SK-N-SH treated with all-trans-retinoic acid at 6 μM for 48 hours (cell line): ENCODE results near the gene PTPRN2.
"Not testable (repeated sequence)": the region's sequence is repeated elsewhere in the genome, so short reads cannot be mapped to it uniquely, and the experiment has no call there.

Source experiments
- ATAC-seq: fragments of 200-7000 bp; cut with Tn5 transposase; 3 replicates; pipeline ENCODE4 v1.9.1; 2020; ENCODE audit warnings: mild to moderate bottlenecking, moderate library complexity
- ARNTL ChIP-seq: fragments of 450-650 bp; formaldehyde crosslinking; IDR thresholded peaks from 2 replicates; pipeline ENCODE4 v1.5.0; 2020; ENCODE audit warnings: low read depth, mild to moderate bottlenecking, moderate library complexity, borderline replicate concordance
- BACH2 ChIP-seq: fragments of 250-450 bp; sonication (Bioruptor Pico); IDR thresholded peaks from 2 replicates; pipeline ENCODE4 v1.9.0; 2021; ENCODE audit warnings: mild to moderate bottlenecking, borderline replicate concordance
- CSDC2 ChIP-seq: fragments of 250-450 bp; sonication (Bioruptor Pico); IDR thresholded peaks from 2 replicates; pipeline ENCODE4 v1.5.0; 2020; ENCODE audit warnings: mild to moderate bottlenecking, moderate library complexity
- GLIS3 ChIP-seq: fragments of 250-450 bp; sonication (Bioruptor Pico); IDR thresholded peaks from 2 replicates; pipeline ENCODE4 v1.5.0; 2020; ENCODE audit warnings: mild to moderate bottlenecking, moderate library complexity
- ISL1 ChIP-seq: fragments of 250-450 bp; sonication (Bioruptor Pico); IDR thresholded peaks from 2 replicates; pipeline ENCODE4 v2.1.2; 2022; ENCODE audit warnings: mild to moderate bottlenecking, moderate library complexity
- OSR1 ChIP-seq: fragments of 250-450 bp; sonication (Bioruptor Pico); IDR thresholded peaks from 2 replicates; pipeline ENCODE4 v1.8.0; 2022; ENCODE audit warnings: moderate library complexity, mild to moderate bottlenecking, inconsistent platforms
- PPARA ChIP-seq: fragments of 250-450 bp; sonication (Bioruptor Pico); IDR thresholded peaks from 2 replicates; pipeline ENCODE4 v1.5.0; 2020; ENCODE audit warnings: mild to moderate bottlenecking, borderline replicate concordance
- RARB ChIP-seq: fragments of 250-450 bp; sonication (Bioruptor Pico); IDR thresholded peaks from 2 replicates; pipeline ENCODE4 v1.8.0; 2021; ENCODE audit warnings: mild to moderate bottlenecking, moderate library complexity
- TOX ChIP-seq: fragments of 250-450 bp; sonication (Bioruptor Pico); IDR thresholded peaks from 2 replicates; pipeline ENCODE4 v1.8.0; 2021; ENCODE audit warnings: mild to moderate bottlenecking, moderate library complexity, borderline replicate concordance
- ZC3H10 ChIP-seq: fragments of 250-450 bp; sonication (Bioruptor Pico); IDR thresholded peaks from 2 replicates; pipeline ENCODE4 v1.5.1; 2021; ENCODE audit warnings: mild to moderate bottlenecking, moderate library complexity
- ZFP3 ChIP-seq: fragments of 250-450 bp; sonication (Bioruptor Pico); IDR thresholded peaks from 2 replicates; pipeline ENCODE4 v1.5.0; 2020; ENCODE audit warnings: mild to moderate bottlenecking, moderate library complexity
- ZNF565 ChIP-seq: fragments of 450-650 bp; formaldehyde crosslinking; conservative IDR thresholded peaks from 2 replicates; pipeline ENCODE4 v1.5.0; 2020; ENCODE audit warnings: low read depth, mild to moderate bottlenecking, moderate library complexity
- ZNF70 ChIP-seq: fragments of 450-650 bp; formaldehyde crosslinking; IDR thresholded peaks from 2 replicates; pipeline ENCODE4 v1.5.0; 2020; ENCODE audit warnings: mild to moderate bottlenecking, moderate library complexity
- ZNF8 ChIP-seq: fragments of 450-650 bp; formaldehyde crosslinking; IDR thresholded peaks from 2 replicates; pipeline ENCODE4 v1.5.0; 2020; ENCODE audit warnings: mild to moderate bottlenecking, moderate library complexity
- TF ChIP-seq, protein P1 (sequence below): fragments of 250-450 bp; sonication (Bioruptor Pico); IDR thresholded peaks from 2 replicates; pipeline ENCODE4 v1.5.1; 2021; ENCODE audit warnings: mild to moderate bottlenecking, moderate library complexity
- TF ChIP-seq, protein P2 (sequence below): fragments of 250-450 bp; sonication (Bioruptor Pico); IDR thresholded peaks from 2 replicates; pipeline ENCODE4 v1.5.1; 2020; ENCODE audit warnings: low read depth, mild to moderate bottlenecking, moderate library complexity
- TF ChIP-seq, protein P3 (sequence below): fragments of 250-450 bp; sonication (Bioruptor Pico); IDR thresholded peaks from 2 replicates; pipeline ENCODE4 v1.8.0; 2021; ENCODE audit warnings: low read depth, mild to moderate bottlenecking, moderate library complexity, borderline replicate concordance
- TF ChIP-seq, protein P4 (sequence below): fragments of 250-450 bp; sonication (Bioruptor Pico); IDR thresholded peaks from 2 replicates; pipeline ENCODE4 v1.8.0; 2020; ENCODE audit warnings: mild to moderate bottlenecking, moderate library complexity, borderline replicate concordance
- TF ChIP-seq, protein P5 (sequence below): fragments of 250-450 bp; sonication (Bioruptor Pico); IDR thresholded peaks from 2 replicates; pipeline ENCODE4 v1.5.0; 2020; ENCODE audit warnings: mild to moderate bottlenecking, moderate library complexity

The PTPRN2 gene

DNA sequence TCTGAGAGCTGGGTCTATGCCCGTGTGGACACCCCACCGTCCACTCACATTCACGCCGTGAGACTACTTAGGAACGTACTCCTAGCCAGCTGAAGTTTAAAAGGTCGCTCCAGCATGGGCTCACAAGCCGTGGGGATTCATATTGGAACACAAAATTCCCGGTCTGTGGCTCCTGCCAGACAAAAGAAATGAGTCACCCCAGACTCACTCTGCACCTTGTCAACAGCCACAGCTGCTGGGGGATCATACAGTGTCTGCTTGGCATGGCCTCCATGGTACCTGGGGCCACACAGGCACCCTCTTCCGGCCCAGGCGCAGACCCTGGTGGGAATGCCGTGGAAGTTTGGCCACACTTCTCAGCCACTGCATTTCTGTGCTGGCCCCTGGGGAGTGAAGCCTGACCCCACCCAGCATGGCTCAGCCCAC lies 1022.4 kb downstream of the PTPRN2 start:
- no peak for ATAC-seq
- TF ChIP-seq ZNF565: no peak
- TF ChIP-seq RARB (CRISPR knock-in tag): no peak
- no peak for TF ChIP-seq ZC3H10
- TF ChIP-seq ZNF8 (CRISPR knock-in tag): no peak
- no peak for TF ChIP-seq TOX
- TF ChIP-seq BACH2: no peak
- no peak for TF ChIP-seq ISL1
- no peak for TF ChIP-seq ARNTL (CRISPR knock-in tag)
- TF ChIP-seq, protein P1, sequence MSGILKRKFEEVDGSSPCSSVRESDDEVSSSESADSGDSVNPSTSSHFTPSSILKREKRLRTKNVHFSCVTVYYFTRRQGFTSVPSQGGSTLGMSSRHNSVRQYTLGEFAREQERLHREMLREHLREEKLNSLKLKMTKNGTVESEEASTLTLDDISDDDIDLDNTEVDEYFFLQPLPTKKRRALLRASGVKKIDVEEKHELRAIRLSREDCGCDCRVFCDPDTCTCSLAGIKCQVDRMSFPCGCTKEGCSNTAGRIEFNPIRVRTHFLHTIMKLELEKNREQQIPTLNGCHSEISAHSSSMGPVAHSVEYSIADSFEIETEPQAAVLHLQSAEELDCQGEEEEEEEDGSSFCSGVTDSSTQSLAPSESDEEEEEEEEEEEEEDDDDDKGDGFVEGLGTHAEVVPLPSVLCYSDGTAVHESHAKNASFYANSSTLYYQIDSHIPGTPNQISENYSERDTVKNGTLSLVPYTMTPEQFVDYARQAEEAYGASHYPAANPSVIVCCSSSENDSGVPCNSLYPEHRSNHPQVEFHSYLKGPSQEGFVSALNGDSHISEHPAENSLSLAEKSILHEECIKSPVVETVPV (CRISPR knock-in tag): no peak
- no peak for TF ChIP-seq PPARA
- TF ChIP-seq GLIS3 (CRISPR knock-in tag): no peak
- TF ChIP-seq, protein P2, sequence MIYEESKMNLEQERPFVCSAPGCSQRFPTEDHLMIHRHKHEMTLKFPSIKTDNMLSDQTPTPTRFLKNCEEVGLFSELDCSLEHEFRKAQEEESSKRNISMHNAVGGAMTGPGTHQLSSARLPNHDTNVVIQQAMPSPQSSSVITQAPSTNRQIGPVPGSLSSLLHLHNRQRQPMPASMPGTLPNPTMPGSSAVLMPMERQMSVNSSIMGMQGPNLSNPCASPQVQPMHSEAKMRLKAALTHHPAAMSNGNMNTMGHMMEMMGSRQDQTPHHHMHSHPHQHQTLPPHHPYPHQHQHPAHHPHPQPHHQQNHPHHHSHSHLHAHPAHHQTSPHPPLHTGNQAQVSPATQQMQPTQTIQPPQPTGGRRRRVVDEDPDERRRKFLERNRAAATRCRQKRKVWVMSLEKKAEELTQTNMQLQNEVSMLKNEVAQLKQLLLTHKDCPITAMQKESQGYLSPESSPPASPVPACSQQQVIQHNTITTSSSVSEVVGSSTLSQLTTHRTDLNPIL (CRISPR knock-in tag): no peak

DNA sequence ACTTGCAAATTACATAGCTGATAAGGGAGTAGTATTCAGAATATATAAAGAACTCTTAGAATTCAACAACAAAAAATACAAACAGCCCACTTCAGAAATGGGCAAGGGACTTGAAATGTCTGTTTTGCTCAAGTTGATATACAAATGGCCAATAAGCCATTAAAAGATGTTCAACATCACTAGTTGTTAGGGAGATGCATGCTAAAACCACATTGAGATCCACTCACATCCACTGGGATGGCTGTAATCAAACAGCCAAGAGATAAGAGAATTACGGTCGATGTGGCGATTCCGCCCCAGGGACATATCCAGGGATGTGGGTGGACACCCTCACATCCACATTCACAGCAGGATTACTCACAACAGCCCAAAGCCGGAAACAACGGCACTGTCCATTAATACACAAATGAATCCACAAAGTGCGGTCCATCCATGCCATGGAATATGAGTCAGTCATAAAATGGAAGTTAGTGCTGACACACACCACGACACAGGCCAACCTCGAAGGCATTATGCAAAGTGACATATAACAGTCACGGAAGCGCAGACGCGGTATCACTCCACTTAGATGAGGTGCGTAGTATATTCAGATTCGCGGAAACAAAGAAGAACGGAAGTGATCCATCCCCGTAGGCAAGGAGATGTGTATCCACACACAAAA lies 1023.0 kb downstream of the PTPRN2 start:
- ATAC-seq: peak; percentile 6; the same call in 1 of the 3 replicates
- TF ChIP-seq ZFP3 (CRISPR knock-in tag): no peak
- no peak for TF ChIP-seq OSR1 (CRISPR knock-in tag)
- TF ChIP-seq CSDC2: no peak
- TF ChIP-seq, protein P3, sequence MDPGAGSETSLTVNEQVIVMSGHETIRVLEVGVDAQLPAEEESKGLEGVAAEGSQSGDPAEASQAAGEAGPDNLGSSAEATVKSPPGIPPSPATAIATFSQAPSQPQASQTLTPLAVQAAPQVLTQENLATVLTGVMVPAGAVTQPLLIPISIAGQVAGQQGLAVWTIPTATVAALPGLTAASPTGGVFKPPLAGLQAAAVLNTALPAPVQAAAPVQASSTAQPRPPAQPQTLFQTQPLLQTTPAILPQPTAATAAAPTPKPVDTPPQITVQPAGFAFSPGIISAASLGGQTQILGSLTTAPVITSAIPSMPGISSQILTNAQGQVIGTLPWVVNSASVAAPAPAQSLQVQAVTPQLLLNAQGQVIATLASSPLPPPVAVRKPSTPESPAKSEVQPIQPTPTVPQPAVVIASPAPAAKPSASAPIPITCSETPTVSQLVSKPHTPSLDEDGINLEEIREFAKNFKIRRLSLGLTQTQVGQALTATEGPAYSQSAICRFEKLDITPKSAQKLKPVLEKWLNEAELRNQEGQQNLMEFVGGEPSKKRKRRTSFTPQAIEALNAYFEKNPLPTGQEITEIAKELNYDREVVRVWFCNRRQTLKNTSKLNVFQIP (CRISPR knock-in tag): no peak
- no peak for TF ChIP-seq ZNF70 (CRISPR knock-in tag)
- TF ChIP-seq TOX: no peak
- TF ChIP-seq, protein P4, sequence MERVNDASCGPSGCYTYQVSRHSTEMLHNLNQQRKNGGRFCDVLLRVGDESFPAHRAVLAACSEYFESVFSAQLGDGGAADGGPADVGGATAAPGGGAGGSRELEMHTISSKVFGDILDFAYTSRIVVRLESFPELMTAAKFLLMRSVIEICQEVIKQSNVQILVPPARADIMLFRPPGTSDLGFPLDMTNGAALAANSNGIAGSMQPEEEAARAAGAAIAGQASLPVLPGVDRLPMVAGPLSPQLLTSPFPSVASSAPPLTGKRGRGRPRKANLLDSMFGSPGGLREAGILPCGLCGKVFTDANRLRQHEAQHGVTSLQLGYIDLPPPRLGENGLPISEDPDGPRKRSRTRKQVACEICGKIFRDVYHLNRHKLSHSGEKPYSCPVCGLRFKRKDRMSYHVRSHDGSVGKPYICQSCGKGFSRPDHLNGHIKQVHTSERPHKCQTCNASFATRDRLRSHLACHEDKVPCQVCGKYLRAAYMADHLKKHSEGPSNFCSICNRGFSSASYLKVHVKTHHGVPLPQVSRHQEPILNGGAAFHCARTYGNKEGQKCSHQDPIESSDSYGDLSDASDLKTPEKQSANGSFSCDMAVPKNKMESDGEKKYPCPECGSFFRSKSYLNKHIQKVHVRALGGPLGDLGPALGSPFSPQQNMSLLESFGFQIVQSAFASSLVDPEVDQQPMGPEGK (CRISPR knock-in tag): no peak
- TF ChIP-seq, protein P2 (CRISPR knock-in tag): no peak
- no peak for TF ChIP-seq PPARA
- TF ChIP-seq ZNF8 (CRISPR knock-in tag): no peak
- no peak for TF ChIP-seq BACH2
- TF ChIP-seq ZC3H10: no peak
- TF ChIP-seq, protein P5, sequence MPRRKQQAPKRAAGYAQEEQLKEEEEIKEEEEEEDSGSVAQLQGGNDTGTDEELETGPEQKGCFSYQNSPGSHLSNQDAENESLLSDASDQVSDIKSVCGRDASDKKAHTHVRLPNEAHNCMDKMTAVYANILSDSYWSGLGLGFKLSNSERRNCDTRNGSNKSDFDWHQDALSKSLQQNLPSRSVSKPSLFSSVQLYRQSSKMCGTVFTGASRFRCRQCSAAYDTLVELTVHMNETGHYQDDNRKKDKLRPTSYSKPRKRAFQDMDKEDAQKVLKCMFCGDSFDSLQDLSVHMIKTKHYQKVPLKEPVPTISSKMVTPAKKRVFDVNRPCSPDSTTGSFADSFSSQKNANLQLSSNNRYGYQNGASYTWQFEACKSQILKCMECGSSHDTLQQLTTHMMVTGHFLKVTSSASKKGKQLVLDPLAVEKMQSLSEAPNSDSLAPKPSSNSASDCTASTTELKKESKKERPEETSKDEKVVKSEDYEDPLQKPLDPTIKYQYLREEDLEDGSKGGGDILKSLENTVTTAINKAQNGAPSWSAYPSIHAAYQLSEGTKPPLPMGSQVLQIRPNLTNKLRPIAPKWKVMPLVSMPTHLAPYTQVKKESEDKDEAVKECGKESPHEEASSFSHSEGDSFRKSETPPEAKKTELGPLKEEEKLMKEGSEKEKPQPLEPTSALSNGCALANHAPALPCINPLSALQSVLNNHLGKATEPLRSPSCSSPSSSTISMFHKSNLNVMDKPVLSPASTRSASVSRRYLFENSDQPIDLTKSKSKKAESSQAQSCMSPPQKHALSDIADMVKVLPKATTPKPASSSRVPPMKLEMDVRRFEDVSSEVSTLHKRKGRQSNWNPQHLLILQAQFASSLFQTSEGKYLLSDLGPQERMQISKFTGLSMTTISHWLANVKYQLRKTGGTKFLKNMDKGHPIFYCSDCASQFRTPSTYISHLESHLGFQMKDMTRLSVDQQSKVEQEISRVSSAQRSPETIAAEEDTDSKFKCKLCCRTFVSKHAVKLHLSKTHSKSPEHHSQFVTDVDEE (CRISPR knock-in tag): no peak

DNA sequence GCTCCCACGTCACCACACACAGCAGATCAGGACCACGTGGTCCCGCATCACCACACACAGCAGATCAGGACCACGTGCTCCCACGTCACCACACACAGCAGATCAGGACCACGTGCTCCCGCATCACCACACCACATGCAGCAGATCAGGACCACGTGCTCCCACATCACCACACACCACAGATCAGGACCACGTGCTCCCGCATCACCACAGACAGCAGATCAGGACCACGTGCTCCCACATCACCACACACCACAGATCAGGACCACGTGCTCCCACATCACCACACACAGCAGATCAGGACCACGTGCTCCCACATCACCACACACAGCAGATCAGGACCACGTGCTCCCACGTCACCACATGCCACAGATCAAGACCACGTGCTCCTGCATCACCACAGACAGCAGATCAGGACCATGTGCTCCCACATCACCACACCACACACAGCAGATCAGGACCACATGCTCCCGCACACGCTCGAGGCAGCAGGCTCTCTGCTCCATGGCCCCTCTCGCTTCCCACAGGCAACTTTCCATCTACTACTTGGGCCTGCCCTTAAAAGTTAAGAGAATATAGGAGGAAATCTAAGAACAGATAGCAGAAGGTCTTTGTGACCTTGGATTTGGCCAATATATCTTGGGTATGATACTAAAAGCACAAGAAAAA lies 1024.0 kb downstream of the PTPRN2 start:
- ATAC-seq: not testable (repeated sequence)

DNA sequence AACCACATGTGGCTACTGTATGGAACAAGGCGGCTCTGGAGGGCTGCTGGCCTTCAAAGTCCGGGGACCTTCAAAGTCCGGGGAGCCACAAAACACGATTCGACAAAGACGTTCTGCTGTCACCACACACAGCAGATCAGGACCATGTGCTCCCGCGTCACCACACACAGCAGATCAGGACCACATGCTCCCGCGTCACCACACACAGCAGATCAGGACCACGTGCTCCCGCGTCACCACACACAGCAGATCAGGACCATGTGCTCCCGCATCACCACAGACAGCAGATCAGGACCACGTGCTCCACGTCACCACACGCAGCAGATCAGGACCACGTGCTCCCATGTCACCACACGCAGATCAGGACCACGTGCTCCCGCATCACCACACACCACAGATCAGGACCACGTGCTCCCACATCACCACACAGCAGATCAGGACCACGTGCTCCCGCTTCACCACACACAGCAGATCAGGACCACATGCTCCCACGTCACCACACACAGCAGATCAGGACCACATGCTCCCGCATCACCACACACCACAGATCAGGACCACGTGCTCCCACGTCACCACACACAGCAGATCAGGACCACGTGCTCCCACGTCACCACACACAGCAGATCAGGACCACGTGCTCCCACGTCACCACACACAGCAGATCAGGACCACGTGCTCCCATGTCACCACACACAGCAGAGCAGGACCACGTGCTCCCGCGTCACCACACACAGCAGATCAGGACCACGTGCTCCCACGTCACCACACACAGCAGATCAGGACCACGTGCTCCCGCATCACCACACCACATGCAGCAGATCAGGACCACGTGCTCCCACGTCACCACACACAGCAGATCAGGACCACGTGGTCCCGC lies 1024.9 kb downstream of the PTPRN2 start:
- ATAC-seq: not testable (repeated sequence)
